GM18508 (cell line): ENCODE measurements around the gene AGT.
"Not testable (repeated sequence)": the region's sequence is repeated elsewhere in the genome, so short reads cannot be mapped to it uniquely, and the experiment has no call there.

Source experiments
- ATAC-seq: cut with Tn5 transposase; IDR thresholded peaks from one replicate; pipeline ENCODE4 v1.9.1; 2021; ENCODE audit warnings: moderate number of reproducible peaks; ENCODE audit not compliant: insufficient read depth, unreplicated experiment

AGT gene

GRCh38 chr1:230694991-230695390, 18.9 kb downstream of the AGT start:
- ATAC-seq = no peak

GRCh38 chr1:230694464-230694863, 19.5 kb downstream of the AGT start:
- no peak for ATAC-seq

GRCh38 chr1:230693777-230694176, 20.1 kb downstream of the AGT start:
- no peak for ATAC-seq

- no peak for ATAC-seq
These were observed 20.7 kb downstream of the AGT start for GRCh38 chr1:230693221-230693620.

- no peak for ATAC-seq
These were observed 22.3 kb downstream of the AGT start for GRCh38 chr1:230691615-230692014.

- no peak for ATAC-seq
These were observed 23.8 kb downstream of the AGT start for GRCh38 chr1:230690101-230690500.

GRCh38 chr1:230686747-230687146, 27.2 kb downstream of the AGT start:
- no peak for ATAC-seq

- ATAC-seq = no peak
These were observed 28.9 kb downstream of the AGT start for GRCh38 chr1:230684998-230685397.

GRCh38 chr1:230684146-230684545, 29.8 kb downstream of the AGT start:
- ATAC-seq = no peak

GRCh38 chr1:230682882-230683610, 30.9 kb downstream of the AGT start:
- ATAC-seq = no peak

GRCh38 chr1:230682274-230682673, 31.6 kb downstream of the AGT start:
- ATAC-seq = no peak

- ATAC-seq = no peak
These were observed 32.3 kb downstream of the AGT start for GRCh38 chr1:230681599-230681998.

GRCh38 chr1:230680300-230681025, 33.5 kb downstream of the AGT start:
- no peak for ATAC-seq

- ATAC-seq = no peak
These were observed 34.1 kb downstream of the AGT start for GRCh38 chr1:230679825-230680224.

GRCh38 chr1:230679192-230679591, 34.7 kb downstream of the AGT start:
- ATAC-seq = no peak

GRCh38 chr1:230677200-230677599, 36.7 kb downstream of the AGT start:
- ATAC-seq = no peak

GRCh38 chr1:230674581-230674980, 39.3 kb downstream of the AGT start:
- ATAC-seq = no peak

- no peak for ATAC-seq
These were observed 44.4 kb downstream of the AGT start for GRCh38 chr1:230669543-230669942.

GRCh38 chr1:230668227-230668626, 45.7 kb downstream of the AGT start:
- ATAC-seq = no peak

GRCh38 chr1:230661976-230662375, 51.9 kb downstream of the AGT start:
- no peak for ATAC-seq

GRCh38 chr1:230658691-230659090, 55.2 kb downstream of the AGT start:
- no peak for ATAC-seq

- not testable (repeated sequence) for ATAC-seq
These were observed 55.8 kb downstream of the AGT start for GRCh38 chr1:230658103-230658502.
